NCI-H1436 (cell line): Measurements from ENCODE around the gene MICAL3.

ENCODE experiments used
- DNase-seq: peaks from one replicate; lab custom pipeline; 2025; lab: John Stamatoyannopoulos, UW

Gene MICAL3

DNA sequence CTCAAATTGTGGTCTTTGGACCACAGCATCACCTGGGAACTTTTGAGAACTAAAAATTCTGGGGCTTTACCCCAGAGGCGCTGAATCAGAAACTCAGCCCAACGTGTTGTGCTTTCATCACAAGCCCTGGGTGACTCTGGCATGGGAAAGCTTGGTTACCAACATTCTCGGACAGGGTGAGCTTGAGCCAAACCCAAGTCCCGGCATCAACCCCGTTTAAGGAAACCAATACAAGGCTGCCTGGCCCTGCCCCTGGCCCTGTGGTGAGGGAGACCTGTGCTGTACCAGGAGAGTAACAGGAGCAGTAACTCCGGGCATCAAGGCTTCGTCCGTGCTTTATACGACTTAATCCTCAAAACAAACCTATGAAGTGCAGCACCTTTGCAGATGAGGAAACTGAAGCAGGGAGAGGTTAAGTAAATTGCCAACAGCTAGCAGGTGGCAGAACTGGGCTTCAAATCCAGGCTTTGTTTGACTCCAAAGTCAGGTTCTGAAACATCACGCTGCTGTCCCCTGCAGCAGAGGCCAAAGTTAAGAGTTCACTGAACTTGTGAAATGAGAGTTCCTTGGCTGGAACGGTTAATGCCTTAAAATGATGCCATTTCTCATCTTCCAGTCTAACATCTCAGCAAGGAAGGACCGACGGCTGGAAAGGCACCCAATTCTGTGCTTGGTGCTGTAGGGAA, 186.0 kb downstream of the MICAL3 start:
- DNase-seq, result no peak

DNA sequence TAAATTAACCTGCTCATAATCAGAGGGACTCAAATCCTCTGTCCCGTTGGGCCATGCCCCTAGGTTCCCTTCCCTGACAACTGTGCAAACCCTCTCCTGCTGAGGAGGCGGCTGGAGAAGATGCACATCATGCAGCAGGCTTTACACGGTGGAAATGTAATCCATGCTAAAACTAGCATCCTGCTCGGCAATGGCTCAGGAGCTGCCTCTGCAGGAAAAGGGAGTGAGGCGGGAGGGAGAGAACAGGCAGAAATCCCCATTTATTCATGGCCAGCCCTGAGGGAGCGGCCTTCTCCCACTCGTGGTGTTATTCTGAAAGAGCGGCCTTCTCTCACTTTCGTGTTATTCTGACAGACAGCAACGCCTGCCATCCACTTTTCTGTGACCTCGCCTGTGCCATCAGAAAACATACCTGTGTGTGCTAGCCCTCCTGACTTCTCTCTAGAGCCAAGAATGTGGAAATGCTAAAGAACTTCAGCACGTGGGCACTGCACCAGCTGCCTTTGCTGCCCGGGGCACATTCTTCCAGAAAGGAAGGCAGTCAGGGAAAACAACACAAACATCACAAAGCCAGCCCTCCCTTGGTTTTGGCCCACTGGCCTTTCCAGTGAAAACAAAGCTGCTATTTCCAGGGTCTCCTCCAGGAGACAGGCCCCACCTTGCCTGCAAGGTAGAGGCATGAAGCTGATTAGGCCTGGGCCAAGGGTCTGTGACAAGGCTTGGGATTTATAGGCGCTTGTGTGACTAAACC, 187.2 kb downstream of the MICAL3 start:
- DNase-seq, result no peak

DNA sequence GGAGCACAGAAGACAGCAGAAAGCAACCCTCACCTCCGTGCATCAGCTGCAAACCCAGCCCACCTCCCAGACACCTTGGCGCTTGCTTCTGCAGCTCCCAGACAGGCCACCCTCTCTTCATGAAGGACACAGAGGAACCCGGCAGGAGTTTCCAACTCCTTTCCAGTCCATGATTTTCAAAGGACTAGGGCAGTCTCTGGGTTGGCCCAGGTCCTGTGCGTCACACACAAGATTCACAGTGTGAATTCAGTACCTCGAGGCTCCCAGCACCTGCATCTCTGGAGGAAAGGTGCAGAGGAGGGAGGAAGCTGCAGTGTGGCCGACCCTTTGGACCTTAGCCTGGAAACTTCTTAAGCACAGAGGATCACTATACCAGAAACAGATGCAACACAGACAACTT, 189.1 kb downstream of the MICAL3 start:
- DNase-seq, result no peak

DNA sequence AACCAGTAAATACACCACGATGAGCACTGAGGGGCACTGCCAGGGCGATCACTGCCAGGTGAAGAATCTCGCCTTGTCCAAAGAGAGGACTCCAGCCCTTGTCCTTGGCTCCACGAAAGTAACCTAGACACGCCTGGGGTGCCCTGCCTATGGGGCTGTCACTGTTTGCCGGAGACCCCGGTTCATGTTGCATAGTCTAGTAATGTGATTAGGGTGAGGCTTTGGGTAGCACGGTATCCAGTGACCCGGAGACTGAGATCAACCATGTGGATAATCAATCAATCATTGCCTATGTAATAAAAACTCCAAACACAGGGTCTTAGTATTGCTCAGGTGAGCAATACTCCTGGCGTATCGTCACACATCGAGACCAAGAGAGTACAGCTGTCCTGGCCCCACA, 190.9 kb downstream of the MICAL3 start:
- DNase-seq, result no peak

DNA sequence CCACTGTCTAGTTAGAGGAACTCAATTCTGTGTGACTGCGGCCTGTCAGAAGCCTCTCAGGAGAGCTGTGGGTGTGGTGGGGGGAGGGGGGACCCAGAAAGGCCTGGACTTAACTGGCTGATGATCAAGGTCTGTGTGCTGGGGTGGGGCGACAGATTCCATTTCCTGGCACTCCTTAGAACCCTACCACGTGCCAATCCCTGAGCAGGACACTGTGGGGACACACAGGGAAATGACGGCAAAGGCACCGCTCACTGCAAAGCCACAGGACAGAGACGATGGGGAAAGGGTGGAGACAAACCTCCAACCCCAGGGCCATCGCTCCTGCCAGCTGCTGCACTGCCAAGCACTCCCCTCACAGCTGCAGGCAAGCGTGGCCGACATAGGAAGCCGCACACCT, 191.7 kb downstream of the MICAL3 start:
- DNase-seq, result no peak

DNA sequence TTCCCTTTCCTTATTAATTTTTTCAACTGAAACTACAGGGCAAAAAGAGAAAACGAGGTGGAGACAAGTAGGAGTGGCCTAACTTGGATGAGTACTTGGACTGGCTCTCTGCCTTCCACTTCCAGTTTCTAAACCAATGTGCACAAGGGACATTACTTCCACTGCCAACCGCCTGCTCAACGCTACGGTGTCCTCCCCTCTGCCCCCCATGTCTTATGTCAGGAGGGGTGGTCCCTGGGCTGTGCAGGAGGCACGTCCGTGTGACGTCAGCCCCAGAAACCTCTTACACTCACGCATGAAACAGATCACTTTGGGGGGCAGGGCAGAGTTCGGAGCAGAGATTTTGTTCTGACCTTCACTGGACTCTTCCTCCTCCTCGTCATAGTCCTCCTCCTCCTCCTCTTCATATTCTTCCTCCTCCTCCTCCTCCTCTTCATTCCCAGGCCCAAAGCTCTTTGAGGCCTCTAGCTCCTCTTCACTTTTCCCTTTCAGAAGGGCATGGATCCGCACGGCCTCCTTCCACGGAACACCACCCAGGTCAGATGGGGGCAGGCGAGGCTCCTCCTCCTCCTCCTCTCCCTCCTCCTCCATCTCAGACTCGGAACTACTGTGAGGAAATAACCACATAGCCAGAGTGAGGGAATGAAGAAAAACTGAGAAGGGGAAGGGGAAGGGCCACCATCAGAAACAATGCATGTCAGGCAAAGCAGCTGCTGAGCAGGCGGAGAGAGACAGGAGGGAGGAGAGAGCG, 192.7 kb downstream of the MICAL3 start:
- no peak for DNase-seq

DNA sequence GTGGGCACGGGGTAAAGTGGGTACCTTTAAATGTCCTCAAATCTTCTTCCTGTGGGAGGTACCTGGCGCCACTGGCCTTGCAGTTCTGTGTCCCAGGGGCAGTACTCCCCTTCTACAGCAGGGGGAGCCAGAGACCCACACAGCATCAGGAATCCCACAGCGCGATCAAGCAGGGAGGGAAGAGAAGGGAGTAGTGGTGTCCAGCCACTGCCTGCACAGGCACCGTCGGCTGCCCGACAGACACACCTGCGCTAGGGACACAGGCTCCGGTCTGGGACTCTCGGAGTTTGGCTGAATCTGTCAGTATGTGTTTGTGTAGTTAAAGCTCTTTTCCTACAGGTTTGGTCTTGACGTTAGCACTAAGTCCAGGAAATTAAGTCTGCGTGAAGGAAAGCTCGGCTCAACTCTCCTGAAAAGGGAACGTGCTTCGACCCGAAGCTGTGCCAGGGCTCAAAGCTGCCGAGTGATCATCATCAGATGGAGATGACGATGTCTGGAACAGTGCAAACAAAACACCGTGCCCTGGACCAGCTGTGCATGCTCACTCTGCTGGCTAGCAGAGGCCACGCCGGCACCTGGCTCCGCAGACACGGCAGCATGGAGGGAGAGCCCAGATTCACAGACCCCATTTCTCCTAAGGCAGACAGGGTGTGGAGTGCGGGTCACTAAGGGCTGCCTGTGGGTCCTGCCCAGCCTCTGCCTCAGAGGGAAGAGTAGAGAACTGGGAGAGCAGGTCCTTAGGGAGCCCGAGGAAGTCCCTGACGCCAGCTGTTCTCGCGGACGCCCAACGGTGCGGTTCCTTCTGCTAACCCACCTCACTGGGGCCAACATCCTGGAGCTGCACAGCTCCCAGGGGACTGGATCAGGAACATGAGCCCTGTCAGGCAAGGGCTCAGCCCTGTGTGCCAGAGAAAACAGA, 194.1 kb downstream of the MICAL3 start:
- peak; percentile 61 for DNase-seq

DNA sequence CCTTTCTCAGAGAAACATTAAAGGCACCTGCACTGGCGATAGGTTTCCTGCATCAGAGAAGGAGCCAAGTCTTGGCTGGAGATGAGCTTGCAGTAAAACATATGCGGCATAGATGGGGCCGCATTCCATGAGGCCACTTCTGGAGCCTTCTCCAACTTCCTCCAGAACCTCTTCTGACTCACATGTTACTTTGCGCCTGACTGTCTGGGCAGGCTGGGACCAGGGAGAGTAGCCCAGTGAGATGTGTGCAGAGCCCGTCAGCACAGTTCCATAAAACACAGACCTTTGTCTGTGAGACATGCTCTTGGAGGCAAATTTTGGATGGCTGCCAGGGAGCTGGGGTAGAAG, 194.7 kb downstream of the MICAL3 start:
- DNase-seq, result no peak

DNA sequence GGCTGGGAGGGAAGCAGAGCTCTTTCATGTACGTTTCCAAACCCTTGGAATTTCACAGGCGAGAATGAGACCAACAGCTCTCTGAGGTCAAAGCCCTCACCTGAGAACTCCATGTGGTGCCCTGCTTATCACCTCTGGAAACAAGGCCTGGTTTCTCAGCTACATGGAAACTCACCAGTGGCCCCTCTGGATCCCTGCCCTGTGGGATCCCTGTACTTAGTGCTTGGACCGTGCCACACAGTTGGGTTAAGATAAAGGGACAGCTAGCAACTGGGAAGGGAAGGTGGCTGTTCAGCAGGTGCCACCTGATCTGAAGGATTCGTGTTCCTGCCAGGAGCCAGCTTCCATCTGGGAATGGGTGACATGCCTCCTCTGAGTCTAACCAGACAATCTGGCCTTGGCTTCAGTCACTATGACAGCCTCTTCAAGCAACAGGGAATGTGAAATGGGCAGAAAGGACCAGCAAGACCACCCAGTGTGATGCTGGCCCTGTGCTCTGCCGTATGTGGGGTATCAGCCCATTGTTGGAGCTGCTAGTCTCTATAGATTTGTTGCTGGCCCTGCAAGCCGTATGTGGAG, 195.8 kb downstream of the MICAL3 start:
- no peak for DNase-seq

DNA sequence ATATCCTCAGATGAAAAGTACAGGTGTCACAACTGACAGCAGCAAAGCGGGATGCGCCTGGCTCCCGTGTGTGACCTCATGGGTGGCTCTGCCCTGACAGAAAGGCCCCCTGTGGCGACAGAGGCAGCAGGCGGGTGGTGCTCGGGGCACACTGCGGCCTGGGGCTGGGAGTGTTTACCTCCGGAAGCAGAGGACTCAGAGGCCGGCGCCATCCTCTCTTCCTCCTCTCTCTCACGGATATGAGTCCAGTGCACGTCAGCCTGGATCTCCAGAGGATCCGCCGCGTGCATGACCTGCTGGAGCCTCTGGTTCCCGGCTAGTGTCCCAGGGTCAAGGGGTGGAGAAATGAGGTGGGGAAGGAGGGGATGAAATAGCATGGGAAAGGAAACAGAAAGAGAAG, 196.9 kb downstream of the MICAL3 start:
- no peak for DNase-seq

DNA sequence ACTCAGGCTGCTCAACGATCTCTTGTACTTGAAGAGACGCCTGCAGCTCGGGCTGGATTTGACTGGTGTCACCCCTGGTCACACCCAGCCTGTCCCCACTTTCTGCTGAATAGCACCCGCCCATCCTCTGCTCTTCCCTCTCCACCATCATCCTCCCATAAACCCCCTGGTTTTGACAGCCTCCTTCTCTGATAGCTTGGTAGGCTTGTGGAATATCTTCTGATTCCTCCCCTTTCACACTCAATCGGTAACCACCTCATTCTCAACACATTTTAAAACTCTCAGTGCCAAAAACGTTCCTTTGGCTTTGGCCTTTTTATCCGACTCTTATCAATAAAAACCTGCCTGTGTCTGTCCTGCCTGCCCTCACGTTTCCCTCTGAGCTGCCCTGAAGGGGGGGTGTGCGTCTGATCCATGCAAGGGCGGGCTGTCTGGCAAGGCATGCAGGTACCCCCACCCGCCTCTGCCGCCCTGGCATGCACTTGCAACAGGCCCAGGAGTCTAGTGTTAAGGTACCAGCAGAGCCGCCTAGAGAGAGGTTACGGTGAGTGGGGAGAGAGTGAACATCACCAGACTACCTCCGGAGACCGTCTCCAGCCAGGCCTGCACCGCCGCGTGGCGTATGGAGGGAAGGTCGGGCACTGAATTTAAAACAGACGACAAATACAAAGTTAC, 198.3 kb downstream of the MICAL3 start:
- DNase-seq, result no peak

DNA sequence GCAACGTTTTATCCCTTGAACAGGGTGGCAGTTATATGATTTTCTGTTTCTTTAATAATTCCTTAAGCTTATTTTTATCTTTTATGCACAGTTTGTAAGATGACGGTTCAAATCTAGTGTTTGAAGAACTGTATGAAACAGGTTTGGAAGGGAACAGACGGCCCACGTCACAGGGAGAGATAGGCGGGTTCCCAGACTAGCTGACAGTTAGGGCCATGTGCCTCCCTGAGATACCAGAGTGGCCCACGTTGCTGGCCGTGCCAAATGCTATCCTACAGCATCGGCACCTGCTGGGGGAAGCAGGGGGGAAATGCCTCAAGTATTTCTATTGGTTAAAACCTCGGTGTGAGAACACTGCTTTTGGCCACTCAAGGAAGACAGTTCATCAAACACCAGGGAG, 199.9 kb downstream of the MICAL3 start:
- no peak for DNase-seq

DNA sequence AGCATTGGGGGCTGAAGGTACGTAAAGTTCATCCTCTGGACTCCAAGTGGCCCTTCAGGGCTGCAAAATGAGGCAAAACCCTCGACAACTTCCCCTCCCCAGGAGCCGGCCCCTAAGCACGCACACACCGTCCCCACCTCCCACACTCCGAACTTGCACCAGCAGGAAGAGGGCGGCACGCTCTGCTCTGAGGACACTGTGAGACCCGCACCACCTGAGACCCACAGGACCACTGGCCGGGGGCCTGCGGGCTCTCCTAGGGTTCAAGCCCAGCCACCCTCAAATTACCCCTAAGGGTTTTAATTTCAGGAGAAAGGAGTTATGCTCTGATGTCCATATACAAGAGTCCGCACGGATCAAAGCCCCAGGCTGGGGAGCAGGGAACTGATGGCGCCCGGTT, 200.4 kb downstream of the MICAL3 start:
- DNase-seq, result no peak

DNA sequence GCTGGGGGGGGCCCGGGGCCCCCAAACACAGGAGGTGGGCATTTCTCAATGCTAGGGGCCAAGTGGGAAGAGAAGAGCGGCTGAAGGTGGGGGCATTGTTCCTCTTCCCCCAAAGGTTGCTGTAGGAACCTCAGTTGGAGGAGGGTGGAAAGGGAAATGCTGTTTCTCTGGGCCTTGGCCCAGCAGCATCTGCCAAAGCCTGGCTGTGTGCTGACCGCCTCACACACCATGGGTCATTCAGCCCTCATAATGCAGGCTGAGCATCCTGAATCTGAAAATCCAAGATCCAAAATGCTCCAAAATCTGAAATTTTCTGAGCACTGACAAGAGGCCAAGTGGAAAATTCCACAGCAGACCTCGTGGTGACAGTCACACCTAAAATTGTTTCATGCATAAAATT, 201.1 kb downstream of the MICAL3 start:
- no peak for DNase-seq

DNA sequence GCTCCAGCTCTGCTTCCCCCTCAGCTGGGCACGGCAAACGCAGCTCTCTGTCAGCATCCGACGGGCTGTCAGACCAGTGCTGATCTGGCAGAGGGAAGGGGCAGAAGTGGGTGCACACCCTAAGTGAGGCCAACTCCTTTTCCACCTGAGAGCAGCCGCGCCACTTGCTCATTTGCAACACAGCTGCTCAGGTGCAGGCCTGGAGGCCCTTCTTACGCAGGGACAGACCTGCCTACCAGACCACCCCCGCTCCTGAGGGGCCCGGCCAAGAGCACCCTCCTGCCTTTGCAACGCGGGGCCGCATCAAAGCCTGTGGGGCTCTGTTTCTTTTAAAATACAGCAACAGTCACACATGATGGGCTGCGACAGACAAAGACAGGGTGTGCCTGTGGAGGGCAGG, 202.3 kb downstream of the MICAL3 start:
- DNase-seq, result no peak

DNA sequence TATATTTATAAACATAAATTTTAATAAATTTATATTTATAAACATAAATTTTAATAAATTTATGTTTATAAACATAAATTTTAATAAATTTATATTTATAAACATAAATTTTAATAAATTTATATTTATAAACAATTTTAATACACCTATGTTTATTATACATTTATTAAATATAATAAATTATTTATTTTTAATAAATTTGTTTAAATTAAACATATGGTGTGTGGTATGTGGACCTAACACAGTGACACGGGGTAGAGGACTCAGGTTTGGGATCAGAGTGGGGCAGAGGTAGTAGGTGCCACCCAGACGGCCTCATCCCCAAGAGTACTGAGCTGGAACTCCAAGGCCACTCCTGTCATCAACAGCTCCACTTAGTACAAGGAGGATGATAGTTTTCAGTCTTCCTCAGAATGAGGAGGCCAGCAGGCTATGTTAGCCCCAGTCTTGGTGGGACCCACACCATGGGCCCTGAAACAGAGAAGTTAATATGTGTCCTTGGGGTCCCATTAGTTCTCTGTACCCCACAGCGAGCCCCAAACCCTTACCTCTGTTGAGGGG, 203.4 kb downstream of the MICAL3 start:
- DNase-seq, result no peak

DNA sequence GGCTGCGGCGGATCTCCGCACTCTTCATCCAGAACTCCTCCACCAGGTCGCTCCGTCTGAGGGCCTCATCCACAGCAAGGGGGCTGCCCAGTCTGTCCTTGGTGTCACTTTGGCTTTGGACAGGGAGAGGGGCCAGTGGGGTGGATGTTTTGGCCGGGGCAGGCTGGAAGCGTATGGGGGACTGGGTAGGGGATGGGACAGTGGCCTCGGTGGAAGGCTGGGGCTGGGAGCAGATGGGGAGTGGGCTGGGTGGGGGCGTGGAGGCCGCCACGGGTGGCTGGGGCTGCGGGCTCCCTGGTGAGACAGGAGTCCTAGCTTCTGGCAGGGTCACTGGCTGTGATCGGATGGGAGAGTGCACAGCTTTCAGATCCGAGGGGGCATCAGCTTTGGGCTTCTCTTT, 205.7 kb downstream of the MICAL3 start:
- DNase-seq, result no peak

DNA sequence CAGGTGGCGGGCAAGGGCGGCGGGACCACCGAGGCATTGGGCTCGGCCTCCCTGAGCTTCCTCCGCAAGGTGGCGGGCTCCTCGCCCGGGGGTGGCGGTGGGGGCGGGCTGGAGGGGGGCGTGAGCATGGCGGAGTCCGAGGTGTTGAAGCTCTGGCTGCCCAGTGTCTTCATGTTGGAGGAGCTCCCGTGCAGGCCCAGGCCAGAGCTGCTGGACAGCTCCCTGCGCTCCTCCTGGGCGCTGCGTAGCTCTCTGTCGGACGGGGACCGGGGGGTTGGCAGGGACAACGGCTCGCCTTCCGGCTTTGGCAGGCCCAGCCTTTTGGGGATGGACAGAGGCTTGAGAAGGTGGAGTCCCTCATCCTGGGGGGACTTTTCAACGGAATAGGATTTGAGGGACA, 206.2 kb downstream of the MICAL3 start:
- DNase-seq, result no peak

DNA sequence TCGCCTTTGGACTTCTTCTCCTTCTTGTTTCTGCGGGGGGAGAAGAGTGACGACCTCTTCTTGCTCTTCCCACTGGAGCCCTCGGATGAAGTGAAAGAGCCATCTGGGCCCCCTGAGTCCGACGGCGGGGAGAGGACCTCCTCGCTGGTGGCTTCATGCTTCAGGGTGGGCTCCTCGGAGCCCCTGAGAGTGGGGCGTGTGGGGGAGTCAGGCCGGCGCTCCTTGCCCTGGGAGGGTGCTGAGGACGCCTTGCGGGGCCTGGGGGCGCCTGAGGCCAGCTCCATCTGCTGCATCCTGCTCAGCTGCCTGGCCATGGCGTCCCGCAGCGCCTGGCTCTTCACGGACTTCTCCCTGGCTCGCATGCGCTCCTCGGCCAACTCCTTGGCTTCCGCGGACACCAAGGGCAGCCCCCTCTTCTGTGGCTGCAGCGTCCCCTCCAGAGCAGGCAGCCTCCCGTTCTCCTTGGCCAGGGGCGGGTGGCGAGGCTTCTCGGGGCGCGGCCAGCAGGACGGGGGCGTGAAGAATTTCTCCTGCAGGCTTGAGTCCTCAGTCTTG, 206.8 kb downstream of the MICAL3 start:
- no peak for DNase-seq

DNA sequence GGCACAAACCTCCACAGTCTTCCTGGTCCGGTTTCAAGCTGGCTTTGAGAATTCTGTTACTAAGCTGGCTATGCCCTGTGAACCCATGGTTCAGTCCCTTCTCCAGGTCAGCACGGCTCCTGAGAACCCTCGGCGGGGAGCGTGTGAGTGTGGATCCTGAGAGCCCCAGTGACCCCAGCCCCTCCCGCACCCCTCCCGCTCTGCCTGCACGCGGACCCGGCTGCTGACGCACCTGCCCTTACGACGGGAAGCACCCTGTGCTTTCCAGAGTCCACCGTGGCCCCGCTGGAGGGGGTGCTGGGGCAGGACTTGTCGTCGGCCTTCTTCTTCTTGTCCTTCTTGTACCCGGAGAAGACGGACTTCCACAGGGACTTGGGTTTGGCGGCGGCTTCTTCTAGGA, 207.3 kb downstream of the MICAL3 start:
- DNase-seq, result no peak

DNA sequence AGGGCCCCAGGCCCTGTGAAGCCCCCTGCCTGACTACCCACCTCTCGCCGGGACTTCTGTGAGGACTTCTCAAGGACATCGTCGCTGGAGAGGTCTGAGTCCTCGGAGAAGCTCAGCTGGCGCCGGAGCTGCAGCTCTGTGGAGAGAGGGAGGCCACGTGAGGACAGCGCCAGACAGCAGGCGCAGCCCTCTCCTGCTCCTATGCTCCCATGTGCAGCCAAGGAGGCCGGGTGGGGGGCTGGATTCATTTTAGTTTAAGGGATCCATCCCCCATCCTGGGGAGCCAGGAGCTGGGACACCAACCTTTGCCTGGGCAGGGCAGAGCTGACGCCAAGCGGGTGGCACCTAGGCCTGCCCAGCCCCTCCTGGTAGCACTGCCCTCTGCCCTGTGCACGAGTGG, 207.7 kb downstream of the MICAL3 start:
- DNase-seq, result no peak
